Left colon (tissue), 2 donors: ENCODE results near the gene FMNL2. TPM values are rescaled to one million over a fixed set of nuclear protein-coding genes. Genes with fewer than 3 reads are reported as not detected.
A peak's percentile ranks its signal among the peaks of the same experiment; 100 is the strongest.

ENCODE experiments used
- ATAC-seq: fragments of 200-7000 bp; cut with Tn5 transposase; one replicate; pipeline ENCODE4 v1.9.1; 2020; ENCODE audit warnings: mild to moderate bottlenecking, moderate library complexity
- DNase-seq, 2 donors: peaks; one replicate each; pipeline ENCODE4 v3.0.0-alpha.2; 2020
- intact Hi-C, 2 donors: fragments of 100-400 bp; cut with DNase I in 1 of 2; cut with micrococcal nuclease in 1 of 2; formaldehyde crosslinking; loops; one replicate each; pipeline versions ENCODE4 v1.11.2 to v1.14.0; 2022; cut with DNase I, micrococcal nuclease
- total RNA-seq, 2 donors: library from RNA; stranded (reverse); fragmentation: NEBNext Ultra II Directional; extraction: Animal tissue kit (Norgen Biotek cat#: 25700); gene quantifications; one replicate each; pipeline ENCODE4 v1.2.1, GENCODE V29; 2021
- donor health status: DM: no; HTN: no; CAD: no.
- donor health status: DM: yes; HTN: yes; CAD: no.

FMNL2 gene
- total RNA-seq, 2 donors from 2014 or later: 14.8 to 14.9 TPM

- DNase-seq (no peak), ATAC-seq (no peak)
- intact Hi-C loops: no loop called here
These were observed 58.4 kb downstream of the FMNL2 start for GRCh38 chr2:152393377-152393776.

GRCh38 chr2:152394326-152394725 is 59.4 kb downstream of the FMNL2 start:
- DNase-seq (no peak), ATAC-seq (no peak)
- intact Hi-C loops: no loop called here

GRCh38 chr2:152395103-152395502 is 60.1 kb downstream of the FMNL2 start:
- intact Hi-C loops: no loop called here
- no peak for DNase-seq
- no peak for ATAC-seq

DNA sequence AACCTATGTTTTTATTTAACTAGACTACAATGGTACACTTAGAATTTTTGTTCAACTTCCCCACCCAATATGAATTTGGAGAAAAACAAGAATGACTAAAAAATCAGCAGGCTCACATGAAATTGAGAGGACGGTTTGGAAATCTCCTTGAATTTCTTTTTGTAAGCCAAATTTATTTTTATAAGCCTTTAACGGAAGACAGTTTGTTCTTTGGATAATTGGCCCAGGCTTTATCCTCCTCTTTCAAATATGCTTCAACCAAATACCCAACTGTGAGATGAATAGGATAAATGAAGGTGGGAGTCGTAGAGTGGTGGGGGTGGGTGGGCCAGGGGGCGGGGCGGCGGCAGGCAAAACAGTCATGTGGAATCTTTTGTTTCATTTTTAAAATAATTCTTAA is 60.6 kb downstream of the FMNL2 start:
- DNase-seq (no peak), ATAC-seq (no peak)
- intact Hi-C loops: no loop called here

- intact Hi-C loops: no loop called here
- no peak for ATAC-seq
- no peak for DNase-seq
These were observed 61.1 kb downstream of the FMNL2 start for GRCh38 chr2:152396051-152396511.

GRCh38 chr2:152396763-152397162 is 61.8 kb downstream of the FMNL2 start:
- DNase-seq (no peak), ATAC-seq (no peak)
- intact Hi-C loops: no loop called here

GRCh38 chr2:152399003-152399402 is 64.0 kb downstream of the FMNL2 start:
- no peak for DNase-seq
- ATAC-seq: no peak
- intact Hi-C loops: no loop called here

DNA sequence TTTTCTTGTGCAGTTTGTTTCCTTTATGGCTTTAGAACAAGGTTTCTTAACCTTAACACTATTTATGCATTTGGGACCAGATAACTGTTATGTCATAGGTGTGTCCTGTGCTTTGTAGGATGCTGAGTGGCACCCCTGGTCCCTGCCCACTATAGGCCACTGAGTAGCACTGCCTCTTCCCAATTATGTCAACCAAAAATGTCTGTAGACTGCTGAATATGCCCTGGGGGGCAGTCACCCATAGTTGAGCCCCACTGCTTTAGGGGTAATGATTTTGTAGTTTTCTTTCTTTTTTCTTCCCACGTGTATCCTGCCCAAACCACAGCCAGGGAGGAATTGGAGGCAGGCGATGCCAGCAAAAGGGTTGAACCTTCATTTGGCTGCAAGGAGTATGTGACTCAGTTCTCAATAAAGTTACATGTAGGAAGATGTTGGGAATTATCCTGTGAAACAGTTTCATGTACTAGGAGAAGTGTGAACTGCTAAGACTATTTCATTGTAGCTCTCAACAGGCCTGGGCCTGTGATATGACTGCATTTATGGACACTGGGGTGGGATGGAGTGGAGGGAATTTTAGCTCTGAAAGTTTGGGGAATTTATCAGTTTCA is 65.7 kb downstream of the FMNL2 start:
- ATAC-seq: no peak
- intact Hi-C loops: no loop called here
- DNase-seq: no peak

- DNase-seq: no peak
- peak; percentile 54 for ATAC-seq
- intact Hi-C loops: no loop called here
These were observed 68.1 kb downstream of the FMNL2 start for GRCh38 chr2:152402780-152403759.

GRCh38 chr2:152405206-152406118 is 70.5 kb downstream of the FMNL2 start:
- intact Hi-C loops: no loop called here
- ATAC-seq: peak; percentile 59
- DNase-seq: no peak

DNA sequence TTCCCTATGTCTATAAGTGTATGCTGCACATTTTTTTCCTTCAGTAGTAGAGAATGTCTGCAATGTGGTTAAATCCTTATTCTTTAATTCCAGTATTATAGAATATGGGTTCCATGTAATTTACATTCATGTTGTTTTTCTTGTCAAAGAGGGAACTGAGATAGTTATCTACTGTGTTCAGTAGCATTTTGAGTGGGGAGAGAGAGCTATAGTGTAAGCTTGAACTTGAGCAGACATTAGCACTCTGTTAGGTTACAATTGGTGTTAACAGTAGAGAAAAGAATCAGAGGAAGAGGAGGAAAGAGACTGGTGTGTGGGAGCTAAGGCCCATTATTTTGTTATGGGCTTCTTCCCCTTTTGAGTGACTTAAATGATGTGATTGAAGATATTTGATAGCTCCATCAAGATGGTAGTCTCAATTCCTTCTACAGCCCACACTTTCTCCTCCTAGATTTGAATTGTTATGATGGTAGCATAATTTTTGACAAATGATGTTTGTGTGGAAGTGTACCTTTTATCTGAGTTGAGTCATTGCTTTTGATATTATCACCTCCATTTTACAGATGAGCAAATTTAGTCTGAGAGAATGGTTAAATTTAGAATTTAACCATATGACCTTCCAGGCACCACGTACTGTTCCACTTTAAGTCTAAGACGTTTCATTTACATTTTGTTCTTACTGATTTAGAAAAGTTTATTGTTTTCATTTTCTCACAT is 71.3 kb downstream of the FMNL2 start:
- intact Hi-C loops: no loop called here
- DNase-seq: no peak
- no peak for ATAC-seq

DNA sequence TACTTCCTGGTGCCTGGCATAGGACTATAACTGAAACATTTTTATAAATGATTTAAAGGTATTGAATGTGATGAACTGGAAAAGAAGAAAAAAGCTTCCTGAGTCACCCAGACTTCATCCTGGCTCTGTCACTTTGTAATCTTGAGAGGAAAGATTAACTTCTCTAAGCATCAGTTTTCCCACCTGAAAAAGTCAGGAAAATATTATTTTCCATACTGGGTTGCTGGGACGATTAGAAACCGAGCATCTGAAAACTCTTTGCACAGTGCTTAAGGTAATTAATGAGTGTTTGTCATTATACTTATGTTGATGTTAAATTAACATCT is 71.8 kb downstream of the FMNL2 start:
- DNase-seq (no peak), ATAC-seq (peak; percentile 56)
- intact Hi-C loops: no loop called here

DNA sequence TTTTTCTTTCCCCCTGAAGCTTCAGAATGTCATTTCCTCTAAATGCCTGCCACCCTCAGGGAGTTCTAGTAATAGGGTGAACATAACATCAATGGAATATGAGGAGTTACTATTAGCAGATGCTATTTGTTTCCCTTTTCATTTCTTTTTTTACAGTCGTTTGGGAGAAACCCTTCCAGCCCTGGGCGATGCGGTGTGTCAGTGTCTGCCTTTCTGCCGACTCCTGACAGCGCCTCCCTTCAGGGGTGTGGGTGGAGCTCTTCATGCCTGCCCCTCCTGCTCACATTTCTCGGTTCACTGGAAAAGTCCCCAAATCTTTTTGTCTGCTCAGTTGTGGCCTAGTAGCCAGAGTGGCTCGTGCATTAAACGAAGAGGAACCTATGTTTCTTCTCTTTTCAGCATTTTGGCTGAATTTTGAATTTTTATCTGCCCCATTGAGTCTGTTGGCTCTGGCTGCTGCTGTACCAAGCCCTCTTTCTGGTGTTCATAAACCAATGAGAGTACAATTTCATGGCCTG is 72.3 kb downstream of the FMNL2 start:
- intact Hi-C loops: no loop called here
- DNase-seq (peak in 1 of 2 donors; percentile 49), ATAC-seq (peak; percentile 74)

- no peak for DNase-seq
These were observed 72.8 kb downstream of the FMNL2 start for GRCh38 chr2:152407806-152408205.

DNA sequence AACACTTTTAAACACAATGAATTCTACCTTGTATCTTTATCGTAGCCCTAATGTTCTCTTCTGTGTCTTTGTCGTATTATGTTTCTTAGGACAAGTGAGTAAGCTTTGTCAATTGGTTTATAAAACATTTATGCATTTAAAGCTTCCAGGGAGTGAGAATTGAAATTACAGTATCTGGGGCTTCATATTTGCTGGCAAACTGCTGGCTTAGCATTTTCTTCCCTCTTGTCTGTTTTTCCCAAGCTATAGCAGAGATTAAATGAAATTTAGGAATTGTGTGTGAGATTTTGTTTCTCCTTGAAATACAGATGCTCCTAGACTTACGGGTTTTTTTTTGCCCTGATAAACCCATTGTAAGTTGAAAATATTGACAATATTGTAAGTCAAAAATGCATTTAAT is 73.3 kb downstream of the FMNL2 start:
- intact Hi-C loops: no loop called here
- no peak for ATAC-seq

More at GRCh38 chr2:152407806-152408205, 72.8 kb downstream of the FMNL2 start:
- no peak for ATAC-seq
- intact Hi-C loops: no loop called here

DNA sequence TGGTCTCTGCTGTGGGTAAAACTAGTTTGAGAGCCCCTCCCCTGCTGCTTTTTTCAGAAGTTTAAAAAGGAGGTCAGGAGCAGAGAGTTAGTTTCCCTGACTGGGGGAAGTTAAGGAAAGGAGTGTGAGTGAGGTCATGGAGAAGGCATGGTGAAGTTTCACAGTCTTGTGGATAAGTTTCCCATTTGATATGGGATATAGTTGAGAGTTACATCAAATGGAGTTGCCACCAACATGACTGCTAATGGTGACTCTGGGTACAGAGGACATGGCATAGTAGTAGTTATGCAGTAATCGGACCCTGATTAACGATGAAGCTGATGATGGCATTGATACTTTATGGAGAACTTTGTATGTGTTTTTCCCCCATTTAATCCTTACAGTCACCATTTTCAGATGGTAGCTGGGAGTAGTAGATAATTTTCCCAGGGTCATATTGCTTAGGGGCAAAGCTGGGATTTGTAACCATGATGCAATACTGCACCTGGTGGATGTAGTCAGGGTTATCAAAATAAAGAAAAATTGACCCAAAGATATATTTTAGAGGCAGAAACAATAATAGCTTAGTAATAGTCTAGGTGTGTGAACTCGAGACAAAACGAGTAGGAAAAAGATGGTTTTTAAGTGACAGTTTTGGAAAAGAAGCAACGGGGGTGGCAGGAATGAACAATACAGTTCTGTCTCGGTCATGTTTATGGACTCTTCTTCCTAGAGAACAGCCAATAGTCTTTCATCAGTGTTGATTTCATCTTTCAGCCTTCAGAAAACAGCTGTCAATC is 74.6 kb downstream of the FMNL2 start:
- no peak for ATAC-seq
- intact Hi-C loops: no loop called here
- DNase-seq: no peak

More for the DNA sequence above, 73.3 kb downstream of the FMNL2 start:
- DNase-seq: no peak

DNA sequence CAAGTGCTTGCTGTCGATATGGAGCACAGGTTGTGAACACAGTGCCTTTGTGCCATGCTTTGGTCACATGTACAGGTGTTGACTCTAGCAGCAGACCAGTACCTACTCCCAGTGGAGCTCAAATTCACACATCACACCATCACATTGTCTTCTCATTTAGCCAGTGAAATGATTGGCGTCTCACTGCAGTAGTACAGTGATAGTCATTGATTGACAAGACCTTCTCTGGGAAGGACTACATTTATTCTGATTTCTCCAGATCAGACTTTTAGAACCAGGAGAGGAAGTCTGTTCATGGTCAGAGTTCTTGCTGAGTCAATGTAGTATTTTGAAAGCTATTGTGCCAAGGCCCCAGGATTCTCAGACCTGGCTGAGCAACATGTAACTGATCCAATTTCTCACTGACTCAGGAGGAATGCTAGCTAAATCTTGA is 75.2 kb downstream of the FMNL2 start:
- ATAC-seq: no peak
- DNase-seq: no peak
- intact Hi-C loops: no loop called here

DNA sequence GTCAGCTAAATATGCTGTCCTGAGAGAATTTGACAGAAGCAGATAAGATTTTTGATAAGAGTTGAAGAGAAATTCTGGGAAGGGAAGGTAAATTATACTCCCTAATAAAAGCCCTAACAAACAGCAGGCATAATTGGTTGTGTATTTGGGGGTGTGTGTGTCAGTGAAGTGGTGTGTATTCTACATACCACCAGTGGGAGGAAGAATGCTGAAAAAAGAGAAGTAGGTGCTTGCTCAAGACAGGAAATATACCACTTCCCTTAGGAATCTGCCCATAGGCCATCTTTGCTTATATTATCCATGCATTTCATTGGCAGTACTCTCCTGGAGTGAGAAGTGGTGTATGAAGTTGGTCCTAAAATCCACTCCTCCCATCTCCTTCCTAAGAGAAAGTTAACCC is 76.2 kb downstream of the FMNL2 start:
- ATAC-seq (no peak), DNase-seq (no peak)
- intact Hi-C loops: no loop called here
